ENCODE measurements around the gene CIAPIN1.

DNA sequence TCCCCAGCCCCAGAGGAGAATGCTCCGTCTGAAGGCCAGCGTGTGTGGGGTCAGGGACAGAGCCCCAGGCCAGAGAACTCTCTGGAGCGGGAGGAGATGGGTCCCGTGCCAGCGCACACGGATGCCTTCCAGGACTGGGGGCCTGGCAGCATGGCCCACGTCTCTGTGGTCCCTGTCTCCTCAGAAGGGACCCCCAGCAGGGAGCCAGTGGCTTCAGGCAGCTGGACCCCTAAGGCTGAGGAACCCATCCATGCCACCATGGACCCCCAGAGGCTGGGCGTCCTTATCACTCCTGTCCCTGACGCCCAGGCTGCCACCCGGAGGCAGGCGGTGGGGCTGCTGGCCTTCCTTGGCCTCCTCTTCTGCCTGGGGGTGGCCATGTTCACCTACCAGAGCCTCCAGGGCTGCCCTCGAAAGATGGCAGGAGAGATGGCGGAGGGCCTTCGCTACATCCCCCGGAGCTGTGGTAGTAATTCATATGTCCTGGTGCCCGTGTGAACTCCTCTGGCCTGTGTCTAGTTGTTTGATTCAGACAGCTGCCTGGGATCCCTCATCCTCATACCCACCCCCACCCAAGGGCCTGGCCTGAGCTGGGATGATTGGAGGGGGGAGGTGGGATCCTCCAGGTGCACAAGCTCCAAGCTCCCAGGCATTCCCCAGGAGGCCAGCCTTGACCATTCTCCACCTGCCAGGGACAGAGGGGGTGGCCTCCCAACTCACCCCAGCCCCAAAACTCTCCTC lies 64.5 kb downstream of the CIAPIN1 start:
- TF ChIP-seq POLR2A (IDR thresholded peaks at IDR 0.05; ENCODE audit: low read length) (no peak), GATA1 (IDR thresholded peaks at IDR 0.05; ENCODE audit: low read depth, low read length) (no peak)
